Upper lobe of left lung (tissue), 4 donors: ENCODE results near the gene SLC22A17.
"Not testable (repeated sequence)": the region's sequence is repeated elsewhere in the genome, so short reads cannot be mapped to it uniquely, and the experiment has no call there.

Experiments used
- CTCF ChIP-seq, 6 experiments: fragments of 450-650 bp in 4 of 6; fragments of 200-600 bp in 2 of 6; sonication (generic) in 2 of 6; IDR thresholded peaks; one replicate each; pipeline ENCODE4 v1.5.1; 2016 to 2019; ENCODE audit warnings: antibody characterized with exemption in 6 of 6
- EP300 ChIP-seq, 4 donors: sonication (generic); formaldehyde crosslinking; IDR thresholded peaks; one replicate each; pipeline ENCODE4 v1.5.1; 2017; ENCODE audit warnings: antibody characterized with exemption in 4 of 4, control low read depth in 2 of 4
- POLR2A ChIP-seq, 4 donors: fragments of 450-650 bp; IDR thresholded peaks; one replicate each; pipeline ENCODE4 v1.5.1; 2016 to 2017; ENCODE audit warnings: antibody characterized with exemption in 4 of 4, mild to moderate bottlenecking in 2 of 4
- POLR2AphosphoS5 ChIP-seq, 2 donors: sonication (generic); formaldehyde crosslinking; IDR thresholded peaks; one replicate each; pipeline ENCODE4 v1.5.1; 2017; ENCODE audit warnings: antibody characterized with exemption in 2 of 2

- TF ChIP-seq CTCF, POLR2A, POLR2AphosphoS5, EP300 (IDR thresholded peaks at IDR 0.05): not testable (repeated sequence)
Measured at GRCh38 chr14:23386266-23386657, 33.6 kb upstream of the SLC22A17 start.
